DMS79 treated with DMSO at 0.1 percent for 48 hours (cell line): Measurements from ENCODE around the gene ZNF185.
"Not testable (repeated sequence)": the region's sequence is repeated elsewhere in the genome, so short reads cannot be mapped to it uniquely, and the experiment has no call there.

Experiments used
- DNase-seq: peaks from one replicate; lab custom pipeline; 2025; lab: John Stamatoyannopoulos, UW

The ZNF185 gene

GRCh38 chrX:152895724-152896420 is 2.0 kb upstream of the ZNF185 start:
- no peak for DNase-seq

GRCh38 chrX:152896450-152896849 is 1.4 kb upstream of the ZNF185 start:
- DNase-seq: no peak

DNA sequence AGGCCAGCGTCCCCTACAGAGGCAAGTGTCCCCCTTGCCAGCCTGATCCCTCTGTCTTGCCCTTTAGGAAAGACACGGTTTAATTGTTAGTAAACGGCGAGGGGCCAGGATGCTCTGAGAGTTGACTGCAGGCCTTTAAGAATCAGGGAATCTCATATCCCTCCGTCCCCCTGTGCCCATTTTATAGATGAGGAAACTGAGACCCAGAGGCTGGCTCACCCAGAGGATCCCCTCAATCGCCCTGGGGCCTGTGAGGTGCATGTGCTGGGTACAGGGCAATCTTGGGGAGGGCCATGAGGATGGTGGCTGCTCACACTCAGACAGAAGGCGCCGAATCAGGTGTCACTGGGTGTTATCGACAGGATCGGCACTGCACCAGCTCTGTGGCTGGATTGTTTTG is 575 bp downstream of the ZNF185 start:
- no peak for DNase-seq

DNA sequence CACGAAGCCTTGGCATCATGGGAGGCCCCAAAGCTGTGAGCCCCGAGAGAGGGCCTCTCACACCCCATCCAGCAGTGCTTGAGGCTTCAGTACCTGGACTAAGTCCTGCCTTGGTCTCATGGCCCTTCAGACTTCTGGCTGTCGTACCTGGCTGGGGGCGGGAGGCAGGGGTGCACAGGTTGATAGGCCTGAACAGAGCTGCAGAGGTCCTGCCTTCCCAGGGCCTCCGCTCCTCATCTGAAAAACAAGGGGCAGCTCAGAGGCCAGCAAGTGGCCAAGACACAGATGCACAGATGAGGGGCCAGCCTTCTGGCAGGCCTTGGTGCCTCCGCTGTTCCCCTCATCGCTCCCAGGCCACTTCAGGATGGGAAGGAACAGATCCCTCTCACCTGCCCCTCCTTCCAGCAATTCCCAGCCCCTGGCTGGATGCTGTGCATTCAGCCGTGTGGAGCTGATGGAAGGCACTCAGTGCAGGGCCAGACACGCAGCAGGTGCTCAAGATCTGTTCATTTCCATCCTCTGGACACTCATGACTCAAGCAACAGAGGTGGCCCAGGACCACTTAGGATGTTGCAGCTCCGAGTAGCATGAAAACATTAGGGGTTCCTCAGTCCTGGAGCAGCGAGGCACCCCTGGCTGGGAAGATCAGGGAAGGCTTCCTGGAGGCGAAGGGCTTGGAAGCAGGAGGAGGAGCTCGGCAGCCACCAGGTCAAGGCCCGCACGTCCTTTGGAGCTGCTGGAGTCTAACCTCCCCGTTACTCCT is 1.4 kb downstream of the ZNF185 start:
- no peak for DNase-seq

DNA sequence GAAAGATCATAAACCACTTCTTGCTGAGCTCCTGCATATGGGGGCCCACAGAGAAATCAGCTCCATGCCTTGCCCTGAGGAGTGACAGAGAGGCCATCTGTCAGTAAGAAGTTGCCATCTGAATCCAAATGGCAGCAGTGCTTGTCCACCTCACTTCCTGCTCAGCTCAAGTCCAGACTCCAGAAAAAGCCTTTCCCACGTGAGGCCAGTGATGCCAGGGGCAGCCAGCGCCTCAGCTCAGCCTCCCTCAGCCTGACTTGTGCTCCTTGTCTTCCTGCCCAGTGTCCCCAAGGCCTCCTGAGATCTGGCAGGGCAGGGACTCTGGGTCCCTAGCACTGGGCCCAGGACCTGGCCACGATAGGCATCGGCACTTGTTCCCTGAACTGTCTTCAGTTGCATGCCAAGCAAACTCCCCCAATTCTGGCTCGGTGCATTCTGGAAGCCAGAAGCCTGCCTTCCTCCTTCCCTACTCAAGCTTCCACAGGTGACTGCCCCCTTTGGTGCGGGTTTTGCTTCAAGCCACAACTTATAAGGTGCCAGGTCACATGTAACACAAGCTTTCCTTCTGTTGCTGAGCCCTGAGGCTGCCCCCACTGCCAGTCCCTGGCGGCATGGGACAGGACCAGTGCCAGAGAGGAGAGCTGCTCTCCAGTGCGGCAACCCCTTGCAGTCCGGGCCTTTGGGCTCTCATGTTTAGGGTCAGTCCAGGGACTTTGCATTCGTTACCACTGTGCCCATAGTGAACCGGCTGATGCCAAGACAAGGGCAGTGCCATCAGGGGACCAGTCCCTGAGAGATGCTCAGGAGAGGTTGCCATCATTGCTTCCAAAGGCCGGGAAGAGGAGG is 2.2 kb downstream of the ZNF185 start:
- DNase-seq: no peak

DNA sequence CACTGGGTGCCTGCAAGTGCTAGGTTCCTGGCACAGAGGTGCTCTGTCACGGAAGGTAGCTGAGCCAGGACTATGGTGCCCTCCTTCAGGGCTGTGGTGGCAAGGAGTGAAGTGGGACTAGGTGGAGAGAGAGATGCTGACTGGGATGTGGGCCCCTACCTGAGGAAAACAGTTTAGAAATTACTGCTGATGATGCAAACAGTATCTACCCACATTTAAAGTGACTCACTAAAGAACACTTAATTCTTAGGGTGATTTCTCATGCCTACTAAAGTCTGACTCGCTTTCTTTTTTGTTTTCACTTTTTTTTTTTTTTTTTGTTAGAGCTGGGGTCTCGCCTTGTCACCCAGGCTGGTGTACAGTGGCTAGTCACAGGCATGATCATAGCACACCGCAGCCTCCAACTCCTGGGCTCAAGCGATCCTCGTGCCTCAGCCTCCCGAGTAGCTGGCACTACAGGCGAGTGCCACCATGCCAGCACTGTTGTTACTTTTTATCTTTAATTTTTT is 3.1 kb downstream of the ZNF185 start:
- no peak for DNase-seq

- no peak for DNase-seq
Measured at GRCh38 chrX:152901816-152902501, 4.1 kb downstream of the ZNF185 start.

- DNase-seq: no peak
Measured at GRCh38 chrX:152902502-152902820, 4.6 kb downstream of the ZNF185 start.

DNA sequence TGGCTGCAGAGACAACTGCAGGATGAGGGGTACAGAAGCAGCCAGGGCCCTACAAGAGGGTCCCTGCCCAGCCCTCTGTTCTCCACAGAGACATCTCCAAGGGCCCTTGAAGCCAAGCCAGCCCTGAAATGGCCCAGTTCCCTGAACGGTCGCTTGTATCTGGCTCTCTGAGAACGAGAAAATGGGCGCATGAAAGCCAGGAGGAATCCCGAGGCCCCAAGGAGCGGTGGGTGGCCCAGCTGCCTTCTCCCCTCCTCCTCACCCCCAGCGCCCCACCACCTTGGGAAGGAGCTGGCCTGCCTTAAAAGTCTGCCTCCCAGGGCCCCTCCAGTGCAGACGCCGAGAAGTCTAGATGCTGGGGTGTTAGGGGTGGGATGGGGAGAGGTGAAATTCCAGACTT is 5.7 kb downstream of the ZNF185 start:
- DNase-seq: no peak

DNA sequence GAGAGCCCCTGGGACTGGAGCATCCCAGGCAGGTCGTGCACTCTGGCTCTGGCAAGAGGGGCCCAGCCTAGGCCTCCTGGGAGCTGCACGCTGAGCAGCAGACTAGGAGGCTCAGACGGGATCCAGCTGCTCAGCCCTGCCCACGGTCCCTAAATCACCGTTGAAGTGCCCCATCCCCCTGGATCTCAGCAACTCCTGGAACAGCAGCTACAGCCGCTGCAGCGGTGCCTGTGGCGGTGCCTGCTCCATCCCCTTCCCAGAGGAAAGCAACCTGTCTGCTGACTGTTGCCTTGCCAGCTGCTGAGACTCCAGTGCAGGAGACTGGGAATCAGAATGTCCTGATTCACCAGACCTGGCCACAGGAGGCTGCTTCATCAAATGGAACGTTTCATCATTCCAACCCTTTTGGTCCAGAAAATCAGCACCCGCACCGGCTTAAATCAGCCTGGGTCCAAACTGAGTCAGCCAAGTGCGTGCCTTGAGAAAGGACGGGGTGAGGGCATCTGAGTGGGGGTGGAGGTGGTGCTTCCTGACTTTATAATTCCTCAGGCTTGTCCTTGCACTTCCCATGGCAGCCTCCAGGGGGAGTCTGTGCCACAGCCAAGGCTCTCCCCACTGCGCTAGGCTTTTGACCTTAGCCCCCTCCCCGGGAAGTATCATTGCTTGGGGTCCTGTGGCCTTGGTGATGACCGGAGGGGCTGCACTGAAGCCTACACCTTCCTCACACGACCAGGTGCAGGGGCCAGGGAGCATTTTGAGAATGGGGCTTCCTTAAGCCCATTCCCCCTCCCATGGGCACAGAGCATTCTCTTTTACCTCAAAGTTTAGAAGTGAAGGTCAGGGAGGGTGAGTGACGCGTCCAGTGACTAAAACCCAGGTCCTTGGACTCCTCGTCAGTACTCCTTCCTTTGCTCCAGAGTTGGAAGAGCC is 6.5 kb downstream of the ZNF185 start:
- DNase-seq: no peak

- DNase-seq: no peak
Measured at GRCh38 chrX:152905081-152905420, 7.2 kb downstream of the ZNF185 start.

DNA sequence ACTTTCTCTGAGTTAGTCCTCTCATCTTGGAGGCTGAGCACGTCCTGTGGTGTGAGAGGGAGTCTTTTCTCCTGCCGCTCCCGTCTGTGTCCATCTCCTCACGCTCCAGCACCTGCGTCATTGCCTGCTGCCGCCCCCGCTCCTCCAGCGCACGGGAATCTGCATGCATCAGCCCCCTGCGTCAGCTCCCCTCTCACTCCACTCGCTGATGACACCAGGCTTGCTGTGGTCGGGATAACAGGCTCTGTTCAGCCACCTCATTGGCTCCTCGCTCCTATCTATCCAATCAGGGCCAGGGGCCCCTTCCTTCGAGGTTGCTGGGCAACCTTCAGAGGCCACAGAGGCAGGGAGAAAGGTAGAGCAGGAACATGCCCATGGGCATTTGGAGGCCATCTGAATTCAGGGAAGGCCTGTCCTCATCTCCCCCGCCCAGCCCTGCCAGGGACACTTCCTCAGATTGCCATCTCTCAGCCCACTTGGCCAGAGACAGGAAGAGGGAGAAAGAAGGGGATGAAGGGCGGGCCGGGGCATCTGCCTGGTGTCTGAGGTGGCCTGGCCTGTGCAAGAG is 9.3 kb downstream of the ZNF185 start:
- DNase-seq: no peak

DNA sequence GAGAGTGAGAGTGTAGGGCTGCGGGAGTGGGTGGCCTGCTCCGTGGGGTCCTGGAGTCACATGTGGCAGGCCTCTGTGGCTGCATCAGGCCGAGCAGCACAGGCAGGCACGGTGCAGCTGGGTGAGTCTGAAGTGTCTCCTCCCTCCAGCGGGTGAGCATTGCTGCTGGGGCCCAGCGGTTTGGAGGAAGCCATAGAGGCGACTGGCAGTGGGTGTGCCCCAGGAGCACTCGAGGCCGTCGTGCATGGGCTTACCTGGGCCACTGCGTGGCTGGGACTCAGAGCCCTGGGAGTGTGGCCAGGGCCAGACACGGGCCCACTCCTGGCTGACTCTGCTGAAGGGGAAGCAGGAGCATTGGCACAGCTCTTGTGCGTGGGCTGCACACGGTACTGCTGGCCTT is 10.6 kb downstream of the ZNF185 start:
- no peak for DNase-seq

DNA sequence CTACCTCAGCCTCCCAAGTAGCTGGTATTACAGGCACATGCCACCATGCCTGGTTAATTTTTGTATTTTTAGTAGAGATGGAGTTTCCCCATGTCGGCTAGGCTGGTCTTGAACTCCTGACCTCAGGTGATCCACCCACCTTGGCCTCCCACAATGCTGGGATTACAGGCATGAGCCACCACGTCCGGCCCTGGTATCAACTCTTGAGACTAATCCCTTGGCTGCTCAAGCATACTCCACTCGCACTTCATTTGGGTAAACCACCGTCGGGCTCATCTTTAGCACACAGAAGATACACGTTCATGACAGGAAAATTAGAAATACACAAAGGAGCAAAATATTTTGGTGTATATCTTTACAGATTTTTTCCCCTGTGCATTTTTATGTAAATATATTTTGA is 12.2 kb downstream of the ZNF185 start:
- not testable (repeated sequence) for DNase-seq

- DNase-seq: no peak
Measured at GRCh38 chrX:152912106-152912505, 14.2 kb downstream of the ZNF185 start.

- DNase-seq: no peak
Measured at GRCh38 chrX:152912641-152913040, 14.8 kb downstream of the ZNF185 start.

- DNase-seq: no peak
Measured at GRCh38 chrX:152913346-152913745, 15.5 kb downstream of the ZNF185 start.

DNA sequence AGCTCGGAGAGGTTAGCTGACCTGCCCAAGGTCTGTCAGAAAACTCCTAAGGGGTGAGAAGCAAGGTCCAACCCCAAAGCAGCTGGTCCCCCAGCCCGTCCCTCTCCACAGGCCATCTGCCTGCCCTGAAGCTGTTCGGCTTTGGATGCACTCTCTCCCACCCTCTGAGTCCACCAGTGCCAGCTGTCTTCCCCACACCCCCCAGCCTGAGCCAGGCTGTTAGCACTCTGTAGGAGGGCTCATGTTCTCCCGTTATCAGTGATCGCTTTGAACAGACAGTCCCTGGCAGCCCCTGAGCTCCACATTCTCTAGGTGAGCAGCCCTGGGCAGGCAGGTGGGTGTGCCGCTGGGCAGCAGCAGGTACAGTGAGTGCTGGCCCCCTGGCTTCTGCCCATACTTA is 16.0 kb downstream of the ZNF185 start:
- DNase-seq: no peak

DNA sequence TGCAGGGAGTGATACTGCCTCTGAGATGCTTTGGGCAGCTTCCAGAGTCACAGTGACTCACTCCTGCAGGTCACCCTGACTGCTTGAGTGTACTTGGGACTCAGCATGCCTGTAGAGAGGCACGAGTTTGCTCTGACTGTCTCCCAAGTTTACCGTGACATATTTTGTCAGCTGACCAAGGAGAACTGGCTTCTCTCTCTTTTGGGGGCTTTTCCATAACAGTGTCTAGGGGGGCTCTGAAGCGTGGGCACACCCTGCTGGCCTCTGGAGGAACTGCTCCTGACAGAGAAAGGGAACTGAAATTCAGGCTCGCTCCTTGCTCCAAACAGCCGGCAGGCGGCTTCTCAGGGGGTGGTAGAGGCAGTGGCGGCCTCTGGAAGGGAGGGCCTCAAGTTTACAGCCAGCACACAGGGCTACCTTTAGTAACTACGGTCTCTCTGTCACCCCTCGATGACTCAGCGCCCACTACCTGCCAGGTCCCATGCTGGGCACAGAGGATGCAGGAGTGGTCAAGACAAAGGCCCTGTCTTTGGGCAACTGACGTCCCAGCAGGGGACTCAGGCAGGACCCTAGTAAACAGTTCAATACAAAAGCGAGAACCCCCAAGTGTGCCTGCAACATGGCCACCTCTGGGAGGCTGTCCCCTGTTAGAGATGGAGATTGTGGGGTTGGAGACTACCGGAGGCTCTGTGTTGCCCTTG is 17.8 kb downstream of the ZNF185 start:
- DNase-seq: no peak
